Vagina (tissue), 2 donors: ENCODE results near the gene AFF3. TPM values are rescaled to one million over a fixed set of nuclear protein-coding genes. Genes with fewer than 3 reads are reported as not detected.

Experiments
- DNase-seq, 2 donors: peaks; one replicate each; pipeline ENCODE4 v3.0.0-alpha.2; 2017; ENCODE audit errors: extremely low spot score in 2 of 2
- H3K27ac ChIP-seq: fragments of 200-600 bp; sonication (generic); one replicate; pipeline ENCODE4 v1.5.1; 2019
- H3K27me3 ChIP-seq: fragments of 200-600 bp; sonication (generic); one replicate; pipeline ENCODE4 v1.5.1; 2019
- H3K36me3 ChIP-seq, 2 donors: fragments of 200-600 bp; sonication (generic); one replicate each; pipeline ENCODE4 v1.5.1; 2017 to 2019
- H3K4me1 ChIP-seq: fragments of 200-600 bp; sonication (generic); one replicate; pipeline ENCODE4 v1.5.1; 2019
- H3K4me3 ChIP-seq, 2 donors: fragments of 200-600 bp; sonication (generic); 1 replicate in 1 of 2; 2 replicates in 1 of 2; pipeline ENCODE4 v1.5.1; 2016 to 2019
- H3K9me3 ChIP-seq: fragments of 200-600 bp; sonication (generic); one replicate; pipeline ENCODE4 v1.5.1; 2019
- CTCF ChIP-seq, 3 experiments: fragments of 450-650 bp in 2 of 3; fragments of 200-600 bp in 1 of 3; sonication (generic) in 1 of 3; IDR thresholded peaks; one replicate each; pipeline ENCODE4 v1.5.1; 2017 to 2019; ENCODE audit warnings: antibody characterized with exemption in 3 of 3, mild to moderate bottlenecking in 2 of 3, moderate library complexity in 2 of 3
- POLR2A ChIP-seq, 2 donors: fragments of 450-650 bp; IDR thresholded peaks; one replicate each; pipeline ENCODE4 v1.6.1; 2017; ENCODE audit warnings: antibody characterized with exemption in 2 of 2, mild to moderate bottlenecking in 2 of 2, moderate library complexity in 2 of 2
- POLR2AphosphoS5 ChIP-seq, 2 donors: sonication (generic); formaldehyde crosslinking; IDR thresholded peaks; one replicate each; pipeline ENCODE4 v1.9.0; 2017; ENCODE audit warnings: antibody characterized with exemption in 2 of 2, mild to moderate bottlenecking in 2 of 2, low read depth in 1 of 2; ENCODE audit not compliant: insufficient read depth in 1 of 2
- intact Hi-C: fragments of 100-400 bp; cut with DNase I; formaldehyde crosslinking; loops from one replicate; pipeline ENCODE4 v1.15.1; 2023
- total RNA-seq: library from RNA; depleted of rRNA; stranded (reverse); fragments of >200 nt; gene quantifications from one replicate; pipeline ENCODE4 v1.2.3, GENCODE V29; 2016

The AFF3 gene
- total RNA-seq, 1 donor from 2014 or later, result 7.6 TPM

DNA sequence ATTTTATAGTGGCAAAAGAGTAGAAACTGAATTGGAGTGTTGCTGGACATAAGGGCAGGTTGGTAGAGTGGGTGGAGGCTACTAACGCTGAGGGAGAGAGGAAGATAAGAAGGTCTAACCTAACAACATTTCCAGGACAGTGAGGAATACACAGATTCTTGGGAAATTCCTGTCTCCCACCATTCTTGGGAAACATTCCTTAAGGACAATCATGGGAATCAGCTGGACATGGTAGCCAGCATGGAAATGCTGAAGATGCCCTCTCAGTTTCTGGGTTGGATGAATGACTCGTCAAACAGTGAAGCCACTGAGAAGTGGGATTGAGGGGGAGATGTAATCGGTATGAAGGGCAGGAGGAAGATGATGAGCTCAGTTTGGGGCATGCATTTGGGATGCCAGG is 265.4 kb downstream of the AFF3 start:
- intact Hi-C loops, result no loop called here
- no peak for TF ChIP-seq POLR2AphosphoS5 (IDR thresholded peaks at IDR 0.05; ENCODE audit: insufficient read depth in 1 of 2, low read depth in 1 of 2)
- TF ChIP-seq POLR2A (IDR thresholded peaks at IDR 0.05), result no peak
- TF ChIP-seq CTCF (IDR thresholded peaks at IDR 0.05), result no peak
- no peaks in the 10 kb centered on the region for H3K27me3 ChIP-seq
- no peaks in the 10 kb centered on the region for H3K36me3 ChIP-seq
- H3K4me1 ChIP-seq, result peaks cover 5% of the 10 kb centered on the region
- no peaks in the 10 kb centered on the region for H3K9me3 ChIP-seq
- H3K27ac ChIP-seq, result no peak overlapping the region
- DNase-seq, result no peak
- H3K4me3 ChIP-seq, result no peak overlapping the region

GRCh38 chr2:99875627-99876201 is 266.7 kb downstream of the AFF3 start:
- H3K4me3 ChIP-seq, result no peak overlapping the region
- no peaks in the 10 kb centered on the region for H3K36me3 ChIP-seq
- no peak for TF ChIP-seq CTCF (IDR thresholded peaks at IDR 0.05)
- TF ChIP-seq POLR2A (IDR thresholded peaks at IDR 0.05), result no peak
- TF ChIP-seq POLR2AphosphoS5 (IDR thresholded peaks at IDR 0.05; ENCODE audit: insufficient read depth in 1 of 2, low read depth in 1 of 2), result no peak
- no peak for DNase-seq
- H3K27me3 ChIP-seq, result no peaks in the 10 kb centered on the region
- H3K4me1 ChIP-seq, result peaks cover 5% of the 10 kb centered on the region
- no peak overlapping the region for H3K27ac ChIP-seq
- no peaks in the 10 kb centered on the region for H3K9me3 ChIP-seq
- intact Hi-C loops, result no loop called here

DNA sequence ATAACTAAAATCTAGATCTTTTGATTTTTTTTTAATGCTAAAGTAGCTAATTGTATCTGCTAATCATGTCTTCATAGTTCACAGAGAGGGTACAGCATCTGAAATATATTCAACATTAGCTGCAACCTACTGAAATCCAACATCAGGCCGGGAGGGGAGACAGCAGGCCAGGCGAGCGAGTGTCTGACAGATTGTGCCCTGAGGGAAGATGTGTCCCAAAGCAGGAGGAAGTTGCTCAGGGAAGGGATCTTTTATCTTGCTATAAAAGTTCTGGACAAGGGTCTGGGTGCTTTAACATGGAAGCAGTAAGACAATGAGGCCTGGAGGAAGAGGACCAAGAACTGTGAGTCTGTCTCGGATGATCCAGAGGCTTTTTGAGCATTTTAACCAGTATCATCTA is 274.1 kb downstream of the AFF3 start:
- no peaks in the 10 kb centered on the region for H3K36me3 ChIP-seq
- TF ChIP-seq POLR2AphosphoS5 (IDR thresholded peaks at IDR 0.05; ENCODE audit: insufficient read depth in 1 of 2, low read depth in 1 of 2) (no peak), POLR2A (IDR thresholded peaks at IDR 0.05) (no peak), CTCF (IDR thresholded peaks at IDR 0.05) (no peak)
- intact Hi-C loops, result no loop called here
- no peak overlapping the region for H3K4me3 ChIP-seq
- DNase-seq, result no peak
- no peaks in the 10 kb centered on the region for H3K4me1 ChIP-seq
- no peaks in the 10 kb centered on the region for H3K9me3 ChIP-seq
- no peaks in the 10 kb centered on the region for H3K27me3 ChIP-seq
- no peak overlapping the region for H3K27ac ChIP-seq

DNA sequence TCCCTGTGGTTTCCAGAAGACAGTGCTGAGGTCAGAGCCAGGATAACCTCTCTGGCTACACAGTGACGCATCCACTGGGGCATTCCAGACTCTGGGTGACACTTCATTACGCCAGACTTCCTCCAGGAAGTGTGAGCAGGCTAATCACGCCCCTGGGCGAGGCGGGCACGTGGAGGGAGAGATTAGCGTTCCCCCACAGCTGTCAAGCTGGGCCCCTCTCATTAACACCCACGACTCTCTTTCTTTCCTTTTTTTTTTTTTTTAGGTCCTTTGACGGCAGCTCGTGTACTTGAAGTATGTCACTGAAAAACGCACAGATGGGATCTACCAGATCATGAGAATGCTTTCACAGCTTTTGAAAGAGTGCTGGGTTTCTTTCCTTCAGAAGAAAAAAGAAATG is 274.6 kb downstream of the AFF3 start:
- Histone ChIP-seq H3K4me3 (no peak overlapping the region), H3K27ac (no peak overlapping the region), H3K9me3 (no peaks in the 10 kb centered on the region), H3K36me3 (no peaks in the 10 kb centered on the region), H3K4me1 (no peaks in the 10 kb centered on the region), H3K27me3 (no peaks in the 10 kb centered on the region)
- intact Hi-C loops, result no loop called here
- no peak for DNase-seq
- TF ChIP-seq POLR2AphosphoS5 (IDR thresholded peaks at IDR 0.05; ENCODE audit: insufficient read depth in 1 of 2, low read depth in 1 of 2) (no peak), CTCF (IDR thresholded peaks at IDR 0.05) (no peak), POLR2A (IDR thresholded peaks at IDR 0.05) (no peak)

DNA sequence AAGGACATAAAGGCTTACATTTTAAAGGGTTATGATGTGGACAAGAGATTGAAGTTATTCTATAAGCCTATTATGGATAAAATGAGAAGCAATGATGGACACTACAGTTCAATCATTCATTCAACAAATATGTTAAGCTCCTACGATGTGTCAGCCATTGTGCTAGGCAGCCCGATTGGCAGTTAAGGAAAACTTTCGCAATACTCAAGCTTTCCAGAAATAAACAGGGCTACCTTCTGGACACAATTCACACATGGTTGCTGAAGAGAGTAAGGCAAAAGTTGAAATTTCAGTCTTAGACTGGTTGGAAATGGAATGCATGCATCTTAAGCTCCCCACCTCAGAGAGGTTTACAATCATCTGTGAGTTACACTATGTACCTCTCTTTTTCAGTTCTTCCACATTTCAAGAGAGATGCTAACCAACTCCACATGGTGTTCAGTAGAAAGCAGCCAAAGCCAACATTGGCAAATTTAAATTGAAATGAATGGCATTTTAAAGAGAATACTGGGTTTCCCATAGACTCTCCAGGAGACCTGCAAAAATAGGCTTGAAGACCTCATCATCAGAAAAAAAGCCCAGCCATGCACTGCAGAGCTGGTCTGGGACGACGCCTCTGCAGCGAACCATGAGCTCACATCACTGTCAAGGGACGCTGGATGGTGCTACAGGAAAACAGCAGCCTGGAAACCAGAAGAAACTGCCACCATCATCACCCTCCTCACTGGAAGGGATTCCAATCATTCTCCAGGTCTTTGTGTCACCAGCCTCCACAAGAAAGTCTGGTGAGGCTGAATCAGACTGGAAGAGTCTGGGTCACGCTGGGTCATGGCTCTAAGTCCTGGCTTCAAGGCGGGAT is 276.3 kb downstream of the AFF3 start:
- Histone ChIP-seq H3K36me3 (no peaks in the 10 kb centered on the region), H3K4me1 (no peaks in the 10 kb centered on the region), H3K4me3 (no peak overlapping the region), H3K9me3 (no peaks in the 10 kb centered on the region), H3K27ac (no peak overlapping the region), H3K27me3 (no peaks in the 10 kb centered on the region)
- TF ChIP-seq POLR2AphosphoS5 (IDR thresholded peaks at IDR 0.05; ENCODE audit: insufficient read depth in 1 of 2, low read depth in 1 of 2), result no peak
- no peak for TF ChIP-seq CTCF (IDR thresholded peaks at IDR 0.05)
- TF ChIP-seq POLR2A (IDR thresholded peaks at IDR 0.05), result no peak
- intact Hi-C loops, result no loop called here
- no peak for DNase-seq
